Ishikawa (cell line): ENCODE data around the gene YAP1.

Source experiments
- EP300 ChIP-seq: IDR thresholded peaks from 2 replicates; pipeline ENCODE4 v1.6.1; 2012; ENCODE audit warnings: borderline replicate concordance
- FOXM1 ChIP-seq: IDR thresholded peaks from 2 replicates; pipeline ENCODE4 v1.6.1; 2012; ENCODE audit warnings: low read depth, borderline replicate concordance

- no peak for TF ChIP-seq FOXM1
- TF ChIP-seq EP300 = no peak
Measured at GRCh38 chr11:102260241-102260640, 150.0 kb downstream of the YAP1 start.
